ENCODE measurements around the gene CALB2. TPM values are rescaled to one million over a fixed set of nuclear protein-coding genes. Genes with fewer than 3 reads are reported as not detected.

The CALB2 gene
- total RNA-seq, 1 experiment from 2014 or later = not detected

- CTCF ChIA-PET = no interaction called here
Observed at GRCh38 chr16:71345031-71345430, 13.5 kb upstream of the CALB2 start.

GRCh38 chr16:71347146-71347545, 11.4 kb upstream of the CALB2 start:
- Histone ChIP-seq H3K4me1 (ENCODE audit: insufficient read depth, low read length, poor library complexity, severe bottlenecking) (no peaks in the 10 kb centered on the region), H3K9me3 (ENCODE audit: low read depth, low read length, poor library complexity, severe bottlenecking) (no peaks in the 10 kb centered on the region), H3K27ac (ENCODE audit: low read depth, low read length, poor library complexity, severe bottlenecking) (no peak overlapping the region), H3K27me3 (replicated peaks; ENCODE audit: insufficient read depth, low read depth, low read length, poor library complexity) (peaks cover 37% of the 10 kb centered on the region), H3K4me3 (ENCODE audit: low read depth, low read length, poor library complexity, severe bottlenecking) (no peak overlapping the region), H3K36me3 (ENCODE audit: insufficient read depth, low read length, poor library complexity, severe bottlenecking) (no peaks in the 10 kb centered on the region)
- intact Hi-C loops (cut with micrococcal nuclease; ENCODE audit: unreplicated experiment) = no loop called here
- DNase-seq (ENCODE audit: low spot score) = no peak
- ChIA-PET POLR2A (ENCODE audit: low non-redundant PET) (no interaction called here), CTCF (no interaction called here)
- TF ChIP-seq EZH2 (IDR thresholded peaks at IDR 0.05; ENCODE audit: borderline replicate concordance, low read depth, low read length, poor library complexity, severe bottlenecking) = no peak
- no peak for TF ChIP-seq CTCF (conservative IDR thresholded peaks at IDR 0.05; ENCODE audit: low read depth, low read length)
- BruUV-seq (replicated peaks) = no TSS peak

More at GRCh38 chr16:71345031-71345430, 13.5 kb upstream of the CALB2 start:
- DNase-seq (ENCODE audit: low spot score) = no peak
- POLR2A ChIA-PET (ENCODE audit: low non-redundant PET) = no interaction called here
- intact Hi-C loops (cut with micrococcal nuclease; ENCODE audit: unreplicated experiment) = no loop called here
- H3K4me3 ChIP-seq (ENCODE audit: low read depth, low read length, poor library complexity, severe bottlenecking) = no peak overlapping the region
- no peak overlapping the region for H3K27ac ChIP-seq (ENCODE audit: low read depth, low read length, poor library complexity, severe bottlenecking)
- H3K36me3 ChIP-seq (ENCODE audit: insufficient read depth, low read length, poor library complexity, severe bottlenecking) = no peaks in the 10 kb centered on the region
- peaks cover 23% of the 10 kb centered on the region for H3K27me3 ChIP-seq (replicated peaks; ENCODE audit: insufficient read depth, low read depth, low read length, poor library complexity)
- no peak for TF ChIP-seq EZH2 (IDR thresholded peaks at IDR 0.05; ENCODE audit: borderline replicate concordance, low read depth, low read length, poor library complexity, severe bottlenecking)
- no peak for TF ChIP-seq CTCF (conservative IDR thresholded peaks at IDR 0.05; ENCODE audit: low read depth, low read length)
- H3K4me1 ChIP-seq (ENCODE audit: insufficient read depth, low read length, poor library complexity, severe bottlenecking) = no peaks in the 10 kb centered on the region
- no TSS peak for BruUV-seq (replicated peaks)
- H3K9me3 ChIP-seq (ENCODE audit: low read depth, low read length, poor library complexity, severe bottlenecking) = no peaks in the 10 kb centered on the region

GRCh38 chr16:71348262-71349085, 10.0 kb upstream of the CALB2 start:
- peaks cover 47% of the 10 kb centered on the region for H3K27me3 ChIP-seq (replicated peaks; ENCODE audit: insufficient read depth, low read depth, low read length, poor library complexity)
- H3K36me3 ChIP-seq (ENCODE audit: insufficient read depth, low read length, poor library complexity, severe bottlenecking) = no peaks in the 10 kb centered on the region
- ChIA-PET CTCF (no interaction called here), POLR2A (ENCODE audit: low non-redundant PET) (no interaction called here)
- no peak for TF ChIP-seq CTCF (conservative IDR thresholded peaks at IDR 0.05; ENCODE audit: low read depth, low read length)
- TF ChIP-seq EZH2 (IDR thresholded peaks at IDR 0.05; ENCODE audit: borderline replicate concordance, low read depth, low read length, poor library complexity, severe bottlenecking) = no peak
- no peaks in the 10 kb centered on the region for H3K9me3 ChIP-seq (ENCODE audit: low read depth, low read length, poor library complexity, severe bottlenecking)
- intact Hi-C loops (cut with micrococcal nuclease; ENCODE audit: unreplicated experiment) = no loop called here
- H3K4me3 ChIP-seq (ENCODE audit: low read depth, low read length, poor library complexity, severe bottlenecking) = no peak overlapping the region
- BruUV-seq (replicated peaks) = no TSS peak
- no peaks in the 10 kb centered on the region for H3K4me1 ChIP-seq (ENCODE audit: insufficient read depth, low read length, poor library complexity, severe bottlenecking)
- no peak for DNase-seq (ENCODE audit: low spot score)
- H3K27ac ChIP-seq (ENCODE audit: low read depth, low read length, poor library complexity, severe bottlenecking) = no peak overlapping the region

Data from A673 (cell line).